IPS-11a (cell line): ENCODE measurements around the gene TRNAU1AP.
A peak's percentile ranks its signal among the peaks of the same experiment; 100 is the strongest.
"Not testable (repeated sequence)": the region's sequence is repeated elsewhere in the genome, so short reads cannot be mapped to it uniquely, and the experiment has no call there.

Experiments
- H3K4me3 ChIP-seq: one replicate; pipeline ENCODE4 v1.5.1; 2013; ENCODE audit warnings: low read depth, low read length, control low read depth

The TRNAU1AP gene

DNA sequence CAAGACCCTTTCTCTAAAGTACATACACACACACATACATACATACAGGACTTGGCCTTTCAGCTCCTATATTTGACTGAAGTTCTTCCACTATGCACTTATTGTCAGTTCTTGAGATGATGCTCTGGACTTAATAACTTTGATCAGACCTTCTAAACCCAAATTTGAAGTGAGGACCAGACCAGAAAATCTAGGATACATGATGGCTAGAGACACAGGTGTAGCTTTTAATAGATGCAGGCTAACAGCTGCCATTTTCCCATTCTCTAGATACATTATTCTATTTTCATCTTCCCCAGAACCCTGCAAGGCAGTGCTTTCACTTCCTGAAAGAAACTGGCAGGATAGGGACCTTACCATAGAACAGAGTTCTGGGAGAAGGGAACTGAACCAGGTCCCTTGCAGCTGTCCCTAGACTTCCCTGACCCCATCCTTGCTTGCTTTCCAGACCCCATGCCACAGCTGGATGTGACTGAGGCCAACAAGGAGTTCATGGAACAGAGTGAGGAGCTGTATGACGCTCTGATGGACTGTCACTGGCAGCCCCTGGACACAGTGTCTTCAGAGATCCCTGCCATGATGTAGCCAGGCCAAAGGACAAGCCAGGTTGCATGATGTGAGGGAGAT lies 24.3 kb downstream of the TRNAU1AP start:
- H3K4me3 ChIP-seq: no peak overlapping the region

DNA sequence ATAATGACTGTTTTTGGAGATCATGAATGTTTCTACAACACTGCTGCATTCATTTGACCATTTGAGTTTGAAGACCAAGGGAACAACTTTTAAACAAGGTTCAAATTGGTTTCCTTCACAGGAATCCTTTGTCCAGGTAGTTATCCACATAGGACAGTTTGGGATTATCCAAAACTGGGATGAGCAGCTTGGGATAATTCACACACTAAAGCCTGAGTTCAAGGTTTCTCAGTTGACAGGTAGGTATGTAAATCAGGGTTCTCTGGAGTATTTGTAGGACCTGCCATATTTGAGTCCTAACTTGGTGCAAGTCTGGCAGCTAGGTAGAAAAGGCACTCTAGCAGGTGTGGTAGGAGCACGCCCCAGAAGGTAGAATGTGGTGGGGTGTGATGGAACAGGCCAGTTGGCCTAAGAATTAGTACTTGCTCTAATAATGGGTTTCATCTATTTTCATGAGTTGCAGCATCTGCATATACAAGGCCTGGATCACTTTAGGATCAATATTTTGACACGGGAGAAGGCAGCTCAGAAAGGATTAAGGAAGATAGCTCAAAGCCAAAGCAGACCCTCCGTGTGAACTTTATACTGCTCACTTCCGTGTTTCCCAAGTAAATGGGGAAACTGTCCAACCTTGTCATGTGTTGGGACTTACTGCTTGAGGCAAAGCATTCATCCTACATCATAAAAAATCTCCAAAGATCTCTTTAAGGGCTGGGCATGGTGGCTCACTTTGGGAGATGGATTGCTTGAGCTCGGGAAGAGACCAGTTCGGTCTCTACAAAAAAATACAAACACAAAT lies 25.1 kb downstream of the TRNAU1AP start:
- H3K4me3 ChIP-seq: no peak overlapping the region

DNA sequence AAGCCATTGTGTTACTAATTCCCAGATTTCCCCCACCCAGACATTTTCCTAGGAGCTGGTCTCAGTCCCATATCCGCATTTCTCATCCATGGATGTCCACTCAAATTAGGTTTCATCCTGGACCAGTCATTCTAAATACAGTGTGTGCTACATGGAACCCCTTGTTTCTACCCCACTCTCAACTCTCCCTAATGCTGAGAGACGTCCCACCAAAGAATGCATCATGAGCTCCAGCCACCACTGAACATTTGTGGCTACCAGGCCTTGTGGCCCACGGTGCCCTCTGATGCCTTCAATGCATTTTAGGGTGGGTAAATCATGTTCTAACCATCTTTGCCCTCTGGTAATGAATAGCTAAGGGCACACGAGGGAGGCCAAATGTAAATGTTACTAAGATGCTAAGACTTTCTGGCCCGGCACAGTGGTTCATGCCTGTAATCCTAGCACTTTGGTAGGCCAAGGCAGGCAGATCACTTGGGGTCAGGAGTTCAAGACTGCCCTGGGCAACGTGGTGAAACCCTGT lies 25.9 kb downstream of the TRNAU1AP start:
- no peak overlapping the region for H3K4me3 ChIP-seq

DNA sequence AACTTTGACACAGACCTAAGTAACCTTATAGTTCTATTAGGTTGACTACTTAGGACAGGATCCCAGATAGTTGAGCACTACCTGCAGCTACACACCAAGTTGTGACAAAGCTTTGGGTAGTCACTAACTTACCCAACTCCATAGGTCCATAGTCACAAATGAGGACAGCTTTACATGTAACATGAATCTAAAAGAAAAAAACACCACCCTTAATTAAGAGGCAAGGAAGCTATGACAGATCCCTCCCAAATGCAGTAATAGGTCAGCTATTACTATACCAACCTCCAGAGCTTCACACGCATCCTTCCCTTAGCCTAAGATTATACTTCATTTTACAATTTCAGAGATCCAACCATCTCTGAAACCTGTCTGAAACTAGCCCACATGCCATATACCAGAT lies 26.5 kb downstream of the TRNAU1AP start:
- no peak overlapping the region for H3K4me3 ChIP-seq

DNA sequence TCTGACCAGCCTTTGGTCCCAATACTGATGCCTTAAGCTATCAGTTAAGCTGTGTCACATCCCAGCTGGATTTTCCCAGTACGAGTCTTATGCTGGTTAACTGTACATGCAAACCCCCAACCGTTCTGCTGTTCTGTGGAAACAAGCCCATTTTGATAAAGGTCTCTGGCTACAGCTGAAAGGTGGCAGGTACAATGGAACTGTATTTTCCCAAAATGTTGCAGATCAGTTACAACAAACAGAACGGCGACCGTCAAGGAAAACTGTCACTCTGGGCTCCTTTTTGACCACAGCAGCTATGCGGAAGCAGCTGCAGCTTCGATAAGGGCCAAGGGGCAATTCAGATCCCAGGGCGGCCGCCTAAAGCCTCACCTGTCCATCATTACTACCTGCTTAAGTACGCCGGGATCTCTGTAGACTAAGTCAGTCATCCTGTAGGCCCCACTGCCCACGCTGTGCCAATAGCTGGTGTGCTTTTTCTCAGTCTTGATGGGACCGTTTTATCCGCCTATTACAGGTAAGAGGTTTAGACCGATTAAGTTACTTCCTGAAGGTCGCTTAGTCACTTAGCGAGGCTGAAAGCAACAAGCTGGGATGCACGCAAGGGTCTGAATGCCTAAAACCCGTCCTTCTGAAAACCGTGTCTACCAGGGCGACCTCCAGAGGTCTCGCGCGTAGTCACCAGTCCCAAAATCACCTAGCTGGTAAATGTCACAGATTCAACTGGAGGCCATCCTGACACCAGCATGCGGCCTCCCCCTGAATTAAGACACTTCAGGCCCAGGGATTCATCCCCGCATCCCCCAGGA lies 28.0 kb downstream of the TRNAU1AP start:
- peak overlapping the region; percentile 93 for H3K4me3 ChIP-seq

DNA sequence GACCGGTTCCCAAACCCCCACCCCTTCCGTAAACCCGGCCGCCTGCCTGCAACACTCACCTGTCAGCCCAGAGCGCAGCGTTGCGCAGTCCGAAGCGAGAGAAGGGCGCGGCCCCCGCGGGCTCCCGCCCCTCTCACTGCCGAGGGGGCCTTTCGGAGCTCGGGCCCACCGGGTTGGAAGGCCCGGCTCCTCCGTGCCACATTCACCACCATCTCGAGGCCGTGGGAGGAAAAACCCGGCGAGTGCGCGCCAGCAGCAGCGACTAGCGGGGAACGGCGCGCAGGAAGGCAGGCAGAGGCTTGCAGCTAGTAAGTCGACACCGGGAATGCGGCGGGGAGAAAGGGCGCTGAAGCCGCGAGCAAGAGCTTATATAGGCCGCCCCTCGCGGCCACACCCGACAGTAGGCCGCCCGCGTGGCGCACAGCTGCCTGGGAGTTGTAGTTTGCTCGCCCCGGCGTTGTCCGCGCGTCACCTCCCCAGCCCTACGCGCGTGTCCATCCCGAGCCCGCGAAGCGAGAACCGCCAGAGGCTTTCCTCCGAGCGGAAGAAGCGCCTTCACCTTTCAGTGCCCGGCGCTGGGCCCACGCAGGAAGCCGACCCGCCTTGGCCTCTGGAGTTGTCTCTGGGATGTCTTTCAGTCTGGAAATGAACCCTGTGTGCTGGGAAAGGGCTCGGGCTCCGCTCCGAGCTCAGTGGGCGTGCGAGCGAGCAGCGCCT lies 28.8 kb downstream of the TRNAU1AP start:
- peak overlapping the region; percentile 93 for H3K4me3 ChIP-seq

DNA sequence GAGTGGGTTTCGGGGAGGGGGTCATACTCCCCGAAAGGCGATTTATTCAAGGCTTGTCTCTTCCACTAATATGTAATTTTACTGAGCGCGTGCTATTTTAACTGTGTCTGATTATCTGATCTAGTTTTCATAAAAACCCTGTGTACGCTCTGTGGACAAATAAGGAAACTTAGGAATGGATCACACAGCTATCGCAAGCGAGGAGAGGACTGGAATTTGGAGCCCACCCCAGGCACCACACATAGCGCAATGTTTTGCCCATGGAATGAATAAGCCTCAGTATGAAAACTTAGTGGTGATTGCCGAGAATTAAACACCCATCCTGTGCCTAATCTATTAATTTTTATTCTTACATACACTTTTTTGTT lies 29.3 kb downstream of the TRNAU1AP start:
- peak overlapping the region; percentile 93 for H3K4me3 ChIP-seq

DNA sequence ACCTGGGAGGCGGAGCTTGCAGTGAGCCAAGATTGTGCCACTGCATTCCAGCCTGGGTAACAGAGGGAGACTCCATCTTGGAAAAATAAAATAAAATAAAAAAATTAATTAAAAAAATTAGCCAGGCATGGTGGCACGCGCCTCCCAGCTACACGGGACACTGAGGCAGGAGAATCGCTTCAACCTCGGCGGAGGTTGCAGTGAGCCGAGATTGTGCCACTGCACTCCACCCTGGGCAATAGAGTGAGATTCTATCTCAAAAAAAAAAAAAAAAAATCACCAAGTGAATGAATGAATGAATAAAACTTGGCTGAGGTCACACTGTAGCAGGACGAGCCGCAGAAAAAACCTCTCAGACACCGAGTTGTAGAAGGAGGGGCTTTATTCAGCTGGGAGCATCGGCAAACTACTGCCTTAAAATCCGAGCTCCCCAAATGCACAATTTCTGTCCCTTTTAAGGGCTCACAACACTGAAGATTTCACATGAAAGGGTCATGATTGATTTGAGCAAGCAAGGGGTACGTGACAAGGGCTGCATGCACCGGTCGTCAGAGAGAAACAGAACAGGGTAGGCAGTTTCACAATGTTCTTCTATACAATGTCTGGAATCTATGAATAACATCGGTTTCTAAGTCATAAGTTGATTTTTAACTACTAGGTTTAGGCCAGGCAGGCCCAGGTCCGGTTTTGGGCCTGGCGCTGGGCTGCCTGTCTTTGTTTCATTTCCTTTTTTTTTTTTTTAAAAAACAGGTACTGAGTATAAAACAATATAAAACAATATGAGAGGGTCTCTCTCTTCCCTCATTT lies 33.9 kb downstream of the TRNAU1AP start:
- not testable (repeated sequence) for H3K4me3 ChIP-seq

DNA sequence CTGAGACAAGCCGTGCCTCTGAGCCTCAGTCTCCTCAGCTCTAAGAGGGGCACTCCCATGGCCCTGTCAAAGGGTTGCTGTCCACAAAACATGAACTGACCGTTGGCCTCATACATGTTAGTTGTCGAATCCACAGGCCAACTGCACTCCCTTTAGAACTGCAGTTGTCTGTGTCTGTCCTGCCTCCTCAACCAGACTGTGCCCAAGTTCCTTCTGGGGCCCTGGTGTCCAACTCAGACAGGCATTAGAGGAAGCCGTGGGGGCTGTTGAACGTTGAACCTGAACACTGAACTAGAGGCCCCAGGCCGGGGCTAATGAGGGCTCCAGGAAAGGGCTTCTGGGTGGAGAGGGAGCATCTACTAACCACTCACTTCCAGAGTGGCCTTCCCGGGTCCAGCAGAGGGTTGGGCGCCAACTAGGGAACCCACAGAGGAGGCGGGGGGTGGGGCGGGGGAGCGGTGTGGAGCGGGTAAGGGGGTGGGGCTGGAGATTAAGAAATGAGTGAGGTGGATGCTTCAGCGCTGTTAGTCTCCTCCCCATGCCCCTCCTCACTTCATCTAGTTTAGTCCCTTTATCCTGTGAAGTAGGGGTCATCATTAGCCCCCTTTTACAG lies 38.9 kb downstream of the TRNAU1AP start, which contains the start of gene RAB42:
Gene RAB42, plus strand, starts transcription at position 558 of the 613 bp plus-strand sequence. CDS start 247 bp downstream, outside the sequence.
- peak within 1 kb of the TSS; percentile 45 for H3K4me3 ChIP-seq

DNA sequence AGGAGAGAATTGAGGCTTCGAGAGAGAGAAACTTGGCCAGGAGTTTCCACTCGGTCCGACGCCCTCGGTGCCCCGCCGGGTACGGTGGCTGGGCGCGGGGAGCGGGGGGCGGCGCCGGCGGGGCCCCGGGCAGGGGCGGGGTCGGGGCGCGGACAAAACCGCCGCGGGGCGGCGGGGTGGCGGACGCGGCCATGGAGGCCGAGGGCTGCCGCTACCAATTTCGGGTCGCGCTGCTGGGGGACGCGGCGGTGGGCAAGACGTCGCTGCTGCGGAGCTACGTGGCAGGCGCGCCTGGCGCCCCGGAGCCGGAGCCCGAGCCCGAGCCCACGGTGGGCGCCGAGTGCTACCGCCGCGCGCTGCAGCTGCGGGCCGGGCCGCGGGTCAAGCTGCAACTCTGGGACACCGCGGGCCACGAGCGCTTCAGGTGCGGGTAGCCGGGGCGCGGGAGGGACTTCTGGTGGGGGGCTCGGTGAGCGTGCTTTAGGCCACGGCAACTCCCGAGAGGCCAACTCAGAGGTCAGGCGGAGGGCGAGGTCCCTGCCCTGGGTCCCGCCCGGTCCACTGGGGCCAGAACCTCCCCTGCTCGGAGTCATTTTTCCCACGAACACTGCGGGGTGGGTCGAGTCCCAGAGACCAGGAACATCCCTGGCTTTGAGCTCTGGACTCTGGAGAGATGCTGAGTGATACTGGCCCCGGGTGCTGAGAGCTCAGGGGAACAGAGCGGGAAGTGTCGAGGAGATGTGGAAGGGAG lies 39.6 kb downstream of the TRNAU1AP start:
- peak overlapping the region; percentile 45 for H3K4me3 ChIP-seq

DNA sequence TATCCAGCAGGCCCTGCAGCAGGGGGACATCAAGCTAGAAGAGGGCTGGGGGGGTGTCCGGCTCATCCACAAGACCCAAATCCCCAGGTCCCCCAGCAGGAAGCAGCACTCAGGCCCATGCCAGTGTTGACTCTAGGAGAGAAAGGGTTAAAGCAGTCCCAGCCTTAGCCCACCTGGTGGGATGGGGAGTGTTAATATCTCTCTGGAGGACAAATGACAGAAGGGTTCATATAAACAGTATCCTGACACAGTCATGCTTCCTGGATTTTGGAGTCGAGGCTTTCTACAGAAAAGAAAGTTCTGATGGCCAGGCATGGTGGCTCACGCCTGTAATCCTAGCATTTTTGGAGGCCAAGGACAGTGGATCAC lies 41.1 kb downstream of the TRNAU1AP start:
- not testable (repeated sequence) for H3K4me3 ChIP-seq

DNA sequence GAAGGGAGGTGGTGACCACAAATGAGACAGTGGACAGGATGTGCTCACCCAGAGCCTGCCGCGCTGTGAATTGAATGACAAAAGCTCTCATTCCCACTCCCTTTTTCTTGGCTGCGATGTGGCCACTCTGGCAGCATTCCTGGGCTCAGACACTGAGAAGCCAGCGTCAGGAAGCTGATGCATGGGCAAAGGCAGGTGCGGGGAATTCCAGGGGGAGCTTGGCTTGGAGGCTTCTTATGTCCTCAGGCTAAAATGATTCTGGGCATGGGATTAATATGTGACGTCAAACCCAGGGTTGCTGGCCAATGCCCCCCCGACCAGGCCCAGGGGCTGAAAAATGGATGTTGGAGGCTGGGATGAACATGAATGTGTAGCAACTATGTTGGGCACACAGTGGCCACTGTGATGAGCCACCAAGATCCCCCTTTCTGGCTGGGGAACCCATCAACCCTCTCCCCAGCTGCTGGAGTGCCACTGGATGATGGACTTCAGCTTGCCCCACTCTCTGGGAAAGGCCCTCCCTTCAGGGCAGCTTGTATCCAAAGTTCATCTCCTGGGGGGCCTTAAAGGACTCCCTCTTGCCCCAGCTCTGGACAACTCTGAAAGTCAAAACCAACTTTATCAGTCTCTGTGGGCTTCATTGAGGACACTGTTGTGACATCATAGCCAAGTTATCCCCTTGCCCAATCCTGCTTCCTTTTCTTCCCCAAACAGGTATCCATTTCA lies 42.0 kb downstream of the TRNAU1AP start:
- not testable (repeated sequence) for H3K4me3 ChIP-seq

DNA sequence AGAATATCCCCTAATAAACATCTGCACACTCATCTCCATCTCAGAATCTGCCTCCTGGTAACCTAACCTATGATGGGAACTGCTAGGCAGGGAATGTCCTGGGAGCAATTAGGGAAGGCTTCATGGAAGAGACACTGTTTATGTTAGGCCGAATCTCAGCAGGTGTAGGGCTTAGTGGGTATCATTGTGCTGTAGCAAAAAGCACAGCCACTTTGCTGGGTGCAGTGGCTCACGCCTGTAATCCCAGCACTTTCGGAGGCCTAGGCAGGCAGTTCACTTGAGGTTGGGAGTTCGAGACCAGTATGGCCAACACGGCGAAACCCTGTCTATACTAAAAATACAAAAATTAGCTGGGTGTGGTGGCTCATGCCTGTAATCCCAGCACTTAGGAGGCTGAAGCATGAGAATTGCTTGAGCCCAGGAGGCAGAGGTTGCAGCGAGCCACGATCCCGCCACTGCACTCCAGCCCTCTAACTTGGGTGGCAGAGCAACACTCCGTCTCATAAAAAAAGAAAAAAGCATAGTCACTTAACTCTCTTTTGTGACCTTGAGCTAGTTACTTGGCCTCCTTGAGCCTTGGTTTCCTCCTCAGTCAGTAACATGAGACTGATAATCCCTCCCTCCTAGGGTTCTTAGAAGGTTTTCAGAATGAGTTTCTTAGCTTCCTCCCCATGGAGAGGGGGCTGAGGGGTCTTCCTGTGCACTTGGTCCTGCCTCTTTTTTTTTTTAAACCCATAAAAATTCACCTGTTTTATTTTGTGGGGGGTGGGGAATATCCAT lies 42.7 kb downstream of the TRNAU1AP start:
- no peak overlapping the region for H3K4me3 ChIP-seq

DNA sequence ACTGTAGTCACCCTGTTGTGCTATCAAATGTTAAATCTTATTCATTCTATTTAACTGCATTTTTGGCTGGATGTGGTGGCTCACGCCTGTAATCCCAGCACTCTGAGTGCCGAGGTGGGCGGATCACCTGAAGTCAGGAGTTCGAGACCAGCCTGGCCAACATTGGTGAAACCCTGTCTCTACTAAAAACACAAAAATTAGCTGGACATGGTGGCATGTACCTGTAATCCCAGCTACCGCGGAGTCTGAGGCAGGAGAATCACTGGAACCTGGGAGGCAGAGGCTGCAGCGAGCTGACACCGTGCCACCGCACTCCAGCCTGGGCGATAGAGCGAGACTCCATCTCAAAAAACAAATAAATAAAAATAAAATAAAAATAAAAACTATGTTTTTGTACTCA lies 43.4 kb downstream of the TRNAU1AP start:
- H3K4me3 ChIP-seq: not testable (repeated sequence)

DNA sequence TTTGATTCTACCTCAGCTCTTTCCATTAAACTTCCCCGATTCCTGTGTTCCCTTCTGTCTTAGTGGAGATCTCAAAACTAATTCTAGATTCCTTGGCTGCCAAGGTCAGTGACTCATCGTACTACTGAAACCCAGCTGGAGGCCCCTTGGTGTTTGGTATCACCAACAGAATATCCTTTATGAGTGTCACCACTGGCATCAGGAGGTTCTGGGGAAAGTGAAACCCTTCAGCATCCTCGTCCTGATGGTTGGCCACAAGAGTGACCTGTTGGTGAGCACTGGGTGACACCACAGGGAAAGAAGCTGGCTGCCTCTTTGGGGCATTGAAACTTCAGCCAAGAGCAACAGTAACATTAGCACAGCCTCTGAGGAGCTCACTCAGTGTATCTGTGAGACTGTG lies 48.8 kb downstream of the TRNAU1AP start:
- H3K4me3 ChIP-seq: no peak overlapping the region

DNA sequence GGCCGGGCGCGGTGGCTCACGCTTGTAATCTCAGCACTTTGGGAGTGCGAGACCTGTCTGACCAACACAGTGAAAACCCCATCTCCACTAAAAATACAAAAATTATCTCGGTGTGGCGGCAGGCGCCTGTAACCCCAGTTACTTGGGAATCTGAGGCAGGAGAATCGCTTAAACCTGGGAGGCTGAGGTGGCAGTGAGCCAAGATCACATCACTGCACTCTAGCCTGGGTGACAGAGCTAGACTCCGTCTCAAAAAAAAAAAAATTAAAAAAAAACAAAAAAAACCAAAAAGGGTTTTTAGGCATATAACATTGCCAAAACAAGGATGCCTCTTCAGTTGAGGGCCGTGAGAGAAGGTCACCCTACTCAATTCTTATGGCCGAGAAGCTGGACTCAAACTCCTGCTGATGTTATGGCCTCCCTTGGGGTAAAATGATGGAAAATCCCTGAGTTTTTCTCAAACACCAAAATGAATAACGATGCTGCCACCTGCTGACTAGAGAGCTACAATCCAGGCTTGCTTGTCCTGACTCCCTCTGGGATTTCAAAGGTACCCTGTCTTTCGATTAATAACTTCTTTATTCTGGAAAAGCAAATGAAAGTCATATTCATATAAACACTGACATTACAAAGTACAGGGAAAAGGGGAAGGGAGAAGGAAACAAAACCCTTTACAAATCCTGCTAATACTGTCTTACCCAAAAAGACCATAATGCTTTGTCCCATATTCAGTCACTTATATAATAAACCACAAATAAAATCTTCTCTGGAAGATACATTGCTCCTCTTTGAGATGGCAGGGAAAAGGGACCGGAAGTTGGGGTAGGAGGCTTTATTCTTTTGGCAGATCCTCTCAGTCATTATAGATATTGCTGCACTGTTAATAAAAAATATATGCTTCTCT lies 49.9 kb downstream of the TRNAU1AP start:
- no peak overlapping the region for H3K4me3 ChIP-seq
